Nephron progenitor cell (in vitro differentiated cells): ENCODE measurements around the gene MEF2D.

ENCODE experiments used
- DNase-seq: peaks from one replicate; pipeline ENCODE4 v3.0.0; 2021
- H3K27ac Mint-ChIP-seq: 2 replicates; pipeline ENCODE4 v1.8.0; 2021; ENCODE audit warnings: mild to moderate bottlenecking, moderate library complexity, mixed read lengths
- H3K27me3 Mint-ChIP-seq: 2 replicates; pipeline ENCODE4 v1.8.0; 2021; ENCODE audit warnings: mild to moderate bottlenecking, low read depth, mixed read lengths; ENCODE audit not compliant: poor library complexity
- H3K36me3 Mint-ChIP-seq: 2 replicates; pipeline ENCODE4 v1.8.0; 2021; ENCODE audit warnings: low read depth, mixed read lengths
- H3K4me1 Mint-ChIP-seq: 2 replicates; pipeline ENCODE4 v1.8.0; 2021; ENCODE audit warnings: mixed read lengths
- H3K4me3 Mint-ChIP-seq: 2 replicates; pipeline ENCODE4 v1.8.0; 2021; ENCODE audit warnings: mild to moderate bottlenecking, moderate library complexity, mixed read lengths
- H3K9me3 Mint-ChIP-seq: 2 replicates; pipeline ENCODE4 v1.8.0; 2021; ENCODE audit warnings: mild to moderate bottlenecking, moderate library complexity, mixed read lengths
- TF ChIP-seq, protein P1 (sequence below): fragments of 200-600 bp; sonication (generic); IDR thresholded peaks from 2 replicates; pipeline ENCODE4 v1.5.0; 2021; ENCODE audit warnings: antibody characterized with exemption

Gene MEF2D

DNA sequence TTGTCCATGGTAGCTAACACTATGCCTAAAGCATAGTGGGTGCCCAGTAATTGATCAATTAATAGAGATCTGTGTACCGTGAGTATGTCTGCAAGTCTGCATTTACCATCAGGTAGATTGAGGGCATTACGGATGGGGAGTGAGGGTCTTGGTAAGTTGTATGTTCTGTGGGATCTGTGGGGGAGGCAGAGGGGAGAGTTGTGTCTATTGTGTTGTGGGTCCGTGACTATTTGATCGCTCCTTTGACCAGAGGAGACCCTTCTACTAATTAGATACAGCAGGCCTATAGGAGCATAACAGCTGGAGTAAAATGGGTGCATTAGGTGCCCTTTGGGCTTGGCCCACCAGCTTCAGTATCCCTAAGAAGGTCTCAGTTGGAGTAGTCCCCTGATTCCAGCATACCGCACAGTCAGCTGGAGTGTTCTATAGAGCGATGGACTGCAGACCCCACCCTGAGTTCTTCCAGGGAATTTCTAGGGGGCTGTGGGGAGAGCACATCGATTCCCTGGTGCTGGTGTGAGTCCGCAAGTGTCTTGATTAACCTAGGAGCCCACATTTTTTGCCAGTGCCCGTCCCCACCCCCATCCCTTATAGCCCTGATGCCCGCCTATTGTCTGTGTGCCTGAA lies 75.7 kb downstream of the MEF2D start:
- no peaks in the 10 kb centered on the region for H3K36me3 Mint-ChIP-seq
- H3K27me3 Mint-ChIP-seq = peaks cover 100% of the 10 kb centered on the region
- TF ChIP-seq, protein P1, sequence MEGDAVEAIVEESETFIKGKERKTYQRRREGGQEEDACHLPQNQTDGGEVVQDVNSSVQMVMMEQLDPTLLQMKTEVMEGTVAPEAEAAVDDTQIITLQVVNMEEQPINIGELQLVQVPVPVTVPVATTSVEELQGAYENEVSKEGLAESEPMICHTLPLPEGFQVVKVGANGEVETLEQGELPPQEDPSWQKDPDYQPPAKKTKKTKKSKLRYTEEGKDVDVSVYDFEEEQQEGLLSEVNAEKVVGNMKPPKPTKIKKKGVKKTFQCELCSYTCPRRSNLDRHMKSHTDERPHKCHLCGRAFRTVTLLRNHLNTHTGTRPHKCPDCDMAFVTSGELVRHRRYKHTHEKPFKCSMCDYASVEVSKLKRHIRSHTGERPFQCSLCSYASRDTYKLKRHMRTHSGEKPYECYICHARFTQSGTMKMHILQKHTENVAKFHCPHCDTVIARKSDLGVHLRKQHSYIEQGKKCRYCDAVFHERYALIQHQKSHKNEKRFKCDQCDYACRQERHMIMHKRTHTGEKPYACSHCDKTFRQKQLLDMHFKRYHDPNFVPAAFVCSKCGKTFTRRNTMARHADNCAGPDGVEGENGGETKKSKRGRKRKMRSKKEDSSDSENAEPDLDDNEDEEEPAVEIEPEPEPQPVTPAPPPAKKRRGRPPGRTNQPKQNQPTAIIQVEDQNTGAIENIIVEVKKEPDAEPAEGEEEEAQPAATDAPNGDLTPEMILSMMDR = no peak
- DNase-seq = no peak
- H3K4me3 Mint-ChIP-seq = no peak overlapping the region
- peaks cover 9% of the 10 kb centered on the region for H3K4me1 Mint-ChIP-seq
- H3K27ac Mint-ChIP-seq = no peak overlapping the region
- no peaks in the 10 kb centered on the region for H3K9me3 Mint-ChIP-seq

DNA sequence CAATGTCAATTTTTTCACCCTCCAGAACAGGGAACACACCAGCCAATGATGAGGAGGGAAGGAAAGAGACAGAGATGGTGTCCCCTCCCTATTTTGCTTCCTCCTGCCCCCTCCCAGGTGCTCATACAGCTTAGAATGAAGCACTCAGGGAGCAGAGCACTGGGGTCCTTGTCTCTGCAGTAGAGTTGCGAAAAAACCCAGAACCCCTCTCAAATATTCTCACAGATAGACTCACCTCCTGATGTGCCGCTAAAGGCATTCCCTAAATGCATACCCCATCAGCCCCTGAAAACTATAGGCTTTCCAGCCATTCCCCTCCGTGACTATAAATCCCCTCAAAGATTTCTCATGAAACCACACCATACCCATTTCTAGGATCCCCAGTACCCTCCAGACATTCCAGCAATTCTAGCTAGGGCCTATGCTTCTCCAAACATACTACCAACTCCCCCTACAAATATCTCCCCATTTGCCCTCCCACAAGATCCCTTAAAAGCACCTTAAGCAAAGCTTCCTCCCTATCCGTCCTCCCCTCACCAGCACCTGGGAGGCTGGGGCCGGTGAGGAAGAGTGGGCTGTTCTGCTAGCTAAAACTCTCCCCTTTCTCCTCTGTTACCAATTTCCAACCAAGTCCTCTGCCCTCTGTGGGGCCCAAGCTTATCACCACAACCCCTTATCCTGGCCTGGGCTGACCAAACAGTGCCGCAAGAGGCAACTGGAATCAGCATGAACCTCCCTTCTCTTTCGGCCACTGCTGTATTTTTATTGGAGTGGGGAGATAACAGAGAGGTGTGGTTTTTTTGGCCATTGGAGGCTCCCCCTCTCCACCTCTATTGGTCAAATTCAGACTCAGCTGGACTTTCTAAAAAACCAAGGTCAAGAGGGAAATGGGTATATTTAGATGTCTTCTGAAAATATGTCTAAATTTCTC lies 76.9 kb downstream of the MEF2D start:
- H3K36me3 Mint-ChIP-seq = no peaks in the 10 kb centered on the region
- no peak overlapping the region for H3K4me3 Mint-ChIP-seq
- H3K4me1 Mint-ChIP-seq = peaks cover 4% of the 10 kb centered on the region
- DNase-seq = no peak
- no peak overlapping the region for H3K27ac Mint-ChIP-seq
- H3K27me3 Mint-ChIP-seq = peaks cover 100% of the 10 kb centered on the region
- TF ChIP-seq, protein P1 = no peak
- H3K9me3 Mint-ChIP-seq = no peaks in the 10 kb centered on the region

DNA sequence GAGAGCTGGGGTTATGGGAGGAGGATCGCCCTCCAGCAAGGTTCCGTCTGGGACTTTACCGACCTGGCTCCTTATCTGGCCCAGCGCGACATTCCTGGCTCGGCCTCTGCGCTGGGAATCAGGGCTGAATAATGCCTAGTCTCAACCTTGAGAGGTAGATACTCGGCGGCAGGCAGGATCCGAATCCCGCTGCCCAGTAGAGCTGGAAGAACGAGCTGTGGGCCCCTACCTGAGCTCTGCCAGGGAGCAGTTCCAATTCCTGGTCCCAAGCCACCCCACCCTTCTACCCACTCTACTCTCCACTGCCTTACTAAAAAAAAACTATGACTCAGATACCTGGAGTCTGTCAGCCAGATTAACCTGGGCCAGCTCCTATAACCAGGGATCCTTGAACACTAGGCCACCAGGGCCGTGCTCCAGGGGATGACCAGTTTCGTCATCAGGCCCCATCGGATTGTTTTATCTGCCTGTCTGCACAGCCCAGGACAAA lies 77.9 kb downstream of the MEF2D start:
- peaks cover 4% of the 10 kb centered on the region for H3K4me1 Mint-ChIP-seq
- no peaks in the 10 kb centered on the region for H3K36me3 Mint-ChIP-seq
- peaks cover 100% of the 10 kb centered on the region for H3K27me3 Mint-ChIP-seq
- no peak overlapping the region for H3K4me3 Mint-ChIP-seq
- H3K27ac Mint-ChIP-seq = no peak overlapping the region
- no peak for DNase-seq
- H3K9me3 Mint-ChIP-seq = no peaks in the 10 kb centered on the region
- TF ChIP-seq, protein P1 = no peak

DNA sequence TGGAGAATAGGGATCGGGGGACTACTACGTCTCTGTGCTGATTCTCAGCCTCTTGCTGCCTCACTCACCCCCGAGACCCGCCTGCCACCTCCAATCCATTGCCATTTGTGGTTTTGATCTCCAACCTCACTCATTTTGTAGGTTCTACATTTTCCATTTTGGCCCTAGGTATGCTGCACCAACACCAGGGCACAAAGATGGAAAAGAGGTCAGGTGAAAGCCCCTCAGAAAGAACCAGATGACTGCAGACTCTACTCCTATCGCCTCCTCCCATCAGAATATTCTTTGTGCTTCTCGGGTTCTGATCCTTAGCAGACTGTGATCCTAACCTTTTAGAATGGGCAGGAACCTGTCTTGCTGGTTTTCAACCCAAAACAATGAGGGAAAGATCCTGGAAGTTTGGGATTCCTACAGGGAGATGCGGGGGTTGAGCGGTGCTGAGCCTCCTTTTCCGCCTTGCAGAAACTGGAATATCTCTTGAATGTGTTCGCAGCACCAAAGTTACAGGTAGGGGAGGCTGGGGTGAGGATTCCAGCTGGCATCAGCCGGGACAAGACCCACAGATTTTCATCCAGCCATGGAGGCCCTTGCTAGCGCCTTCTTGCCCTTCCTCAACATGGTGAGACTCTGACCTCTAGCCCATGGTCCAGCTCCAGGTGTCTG lies 78.5 kb downstream of the MEF2D start:
- Mint-ChIP-seq H3K4me1 (peaks cover 4% of the 10 kb centered on the region), H3K27me3 (peaks cover 100% of the 10 kb centered on the region), H3K9me3 (no peaks in the 10 kb centered on the region), H3K36me3 (no peaks in the 10 kb centered on the region), H3K4me3 (no peak overlapping the region), H3K27ac (no peak overlapping the region)
- DNase-seq = no peak
- TF ChIP-seq, protein P1 = no peak

DNA sequence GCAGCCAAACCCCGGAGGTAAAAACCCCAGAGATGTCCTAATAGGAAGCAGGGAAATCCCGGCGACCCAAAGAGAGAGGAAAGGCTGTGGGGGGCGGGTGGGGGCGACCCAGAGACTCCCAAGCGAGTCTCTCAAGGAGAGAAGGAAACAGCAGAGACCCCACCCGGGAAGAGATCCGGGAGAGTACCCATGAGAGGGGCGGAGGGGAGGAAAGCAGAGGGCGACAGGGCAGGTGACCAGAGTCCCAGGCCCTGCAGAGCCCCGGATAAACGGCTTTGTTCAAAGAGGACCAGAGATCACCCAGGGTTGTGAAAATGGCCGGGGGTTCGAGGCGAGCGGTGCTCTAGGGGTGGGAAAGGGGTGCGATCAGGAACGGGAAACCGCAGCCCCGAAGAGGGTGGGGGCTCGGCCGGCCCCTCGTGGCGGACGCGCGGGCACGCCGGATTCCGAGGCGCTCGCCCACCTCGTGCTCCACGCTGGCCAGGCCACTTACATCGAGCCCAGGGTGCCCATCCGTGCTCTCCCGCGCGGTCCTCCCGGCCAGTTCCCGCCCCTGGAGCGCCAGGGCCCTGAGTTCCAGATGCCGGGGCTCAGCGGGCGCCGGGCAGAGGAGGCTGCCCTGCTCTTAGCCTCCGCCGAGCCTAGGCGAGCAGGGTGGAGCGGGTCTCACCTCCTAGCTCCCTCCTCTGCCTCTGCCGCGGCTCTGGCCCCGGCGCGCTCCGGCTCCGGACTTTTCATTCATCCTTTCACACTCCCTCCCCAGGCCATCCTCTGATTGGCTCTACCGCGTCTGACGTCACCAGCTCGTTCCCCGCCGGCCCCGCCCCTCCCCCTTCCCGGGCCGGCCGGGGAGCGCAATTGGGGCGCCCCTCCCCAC lies 79.3 kb downstream of the MEF2D start:
- Mint-ChIP-seq H3K4me3 (no peak overlapping the region), H3K4me1 (peaks cover 4% of the 10 kb centered on the region), H3K9me3 (no peaks in the 10 kb centered on the region), H3K27me3 (peaks cover 100% of the 10 kb centered on the region), H3K27ac (no peak overlapping the region), H3K36me3 (no peaks in the 10 kb centered on the region)
- peak; percentile 77 for DNase-seq
- TF ChIP-seq, protein P1 = no peak
